IPS-15b (cell line): Measurements from ENCODE around the gene CYS1.
A peak's percentile ranks its signal among the peaks of the same experiment; 100 is the strongest.
"Not testable (repeated sequence)": the region's sequence is repeated elsewhere in the genome, so short reads cannot be mapped to it uniquely, and the experiment has no call there.

Experiments
- H3K27me3 ChIP-seq: one replicate; pipeline ENCODE4 v1.6.1; 2013; ENCODE audit warnings: low read length; ENCODE audit not compliant: control insufficient read depth, insufficient read depth
- H3K36me3 ChIP-seq: one replicate; pipeline ENCODE4 v1.6.1; 2013; ENCODE audit warnings: low read length; ENCODE audit not compliant: control insufficient read depth, insufficient read depth
- H3K4me1 ChIP-seq: one replicate; pipeline ENCODE4 v1.6.1; 2013; ENCODE audit warnings: mild to moderate bottlenecking, low read length; ENCODE audit not compliant: control insufficient read depth, insufficient read depth
- H3K4me3 ChIP-seq: one replicate; pipeline ENCODE4 v1.5.1; 2013; ENCODE audit warnings: low read depth, low read length
- H3K9ac ChIP-seq: one replicate; pipeline ENCODE4 v1.6.1; 2013; ENCODE audit warnings: low read depth, mild to moderate bottlenecking, low read length
- H3K9me3 ChIP-seq: one replicate; pipeline ENCODE4 v1.6.1; 2013; ENCODE audit warnings: mild to moderate bottlenecking, low read length; ENCODE audit not compliant: control insufficient read depth, insufficient read depth

Gene CYS1

DNA sequence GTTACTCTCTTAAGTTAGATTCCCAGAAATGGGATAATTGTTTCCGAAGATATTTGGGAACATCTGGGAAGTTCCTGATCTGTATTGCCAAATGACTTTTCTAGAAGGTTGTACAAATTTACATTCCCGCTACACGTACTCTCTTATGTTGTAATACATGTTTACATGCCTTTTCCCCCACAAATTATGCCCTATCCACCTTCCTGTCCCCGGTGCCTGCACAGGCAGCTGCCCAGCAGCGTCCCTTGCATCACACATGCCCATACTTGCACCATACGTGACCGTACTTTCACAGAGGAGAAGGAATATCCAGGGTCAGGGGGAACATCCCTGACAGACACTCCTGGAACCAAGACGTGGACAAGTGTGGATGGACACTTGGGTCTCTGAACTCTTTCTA lies 61.0 kb downstream of the CYS1 start:
- H3K9ac ChIP-seq = no peak overlapping the region
- no peaks in the 10 kb centered on the region for H3K4me1 ChIP-seq
- H3K9me3 ChIP-seq = no peaks in the 10 kb centered on the region
- H3K36me3 ChIP-seq = no peaks in the 10 kb centered on the region
- H3K27me3 ChIP-seq = no peaks in the 10 kb centered on the region
- H3K4me3 ChIP-seq = no peak overlapping the region

- Histone ChIP-seq H3K9ac (no peak overlapping the region), H3K4me1 (no peaks in the 10 kb centered on the region), H3K4me3 (no peak overlapping the region), H3K27me3 (no peaks in the 10 kb centered on the region), H3K9me3 (no peaks in the 10 kb centered on the region), H3K36me3 (no peaks in the 10 kb centered on the region)
Observed at GRCh38 chr2:10017313-10017941, 62.8 kb downstream of the CYS1 start.

- H3K36me3 ChIP-seq = no peaks in the 10 kb centered on the region
- no peaks in the 10 kb centered on the region for H3K9me3 ChIP-seq
- no peak overlapping the region for H3K9ac ChIP-seq
- H3K4me3 ChIP-seq = no peak overlapping the region
- no peaks in the 10 kb centered on the region for H3K4me1 ChIP-seq
- no peaks in the 10 kb centered on the region for H3K27me3 ChIP-seq
Observed at GRCh38 chr2:10016802-10017258, 63.4 kb downstream of the CYS1 start.

GRCh38 chr2:10016001-10016801 lies 64.0 kb downstream of the CYS1 start:
- Histone ChIP-seq H3K36me3 (no peaks in the 10 kb centered on the region), H3K9ac (peak overlapping the region; percentile 1), H3K9me3 (no peaks in the 10 kb centered on the region), H3K4me1 (no peaks in the 10 kb centered on the region), H3K4me3 (no peak overlapping the region), H3K27me3 (no peaks in the 10 kb centered on the region)

- H3K36me3 ChIP-seq = not testable (repeated sequence)
Observed at GRCh38 chr2:10015376-10015989, 64.7 kb downstream of the CYS1 start.

GRCh38 chr2:10014418-10015190 lies 65.6 kb downstream of the CYS1 start:
- no peaks in the 10 kb centered on the region for H3K36me3 ChIP-seq
- H3K4me3 ChIP-seq = no peak overlapping the region
- H3K4me1 ChIP-seq = no peaks in the 10 kb centered on the region
- H3K9me3 ChIP-seq = no peaks in the 10 kb centered on the region
- H3K27me3 ChIP-seq = no peaks in the 10 kb centered on the region
- no peak overlapping the region for H3K9ac ChIP-seq

More at GRCh38 chr2:10015376-10015989, 64.7 kb downstream of the CYS1 start:
- H3K9ac ChIP-seq, H3K27me3 ChIP-seq, H3K4me3 ChIP-seq, H3K4me1 ChIP-seq, H3K9me3 ChIP-seq: not testable (repeated sequence)

- H3K36me3 ChIP-seq, H3K4me1 ChIP-seq, H3K9ac ChIP-seq, H3K27me3 ChIP-seq, H3K4me3 ChIP-seq, H3K9me3 ChIP-seq: not testable (repeated sequence)
Observed at GRCh38 chr2:10013651-10014417, 66.4 kb downstream of the CYS1 start.

DNA sequence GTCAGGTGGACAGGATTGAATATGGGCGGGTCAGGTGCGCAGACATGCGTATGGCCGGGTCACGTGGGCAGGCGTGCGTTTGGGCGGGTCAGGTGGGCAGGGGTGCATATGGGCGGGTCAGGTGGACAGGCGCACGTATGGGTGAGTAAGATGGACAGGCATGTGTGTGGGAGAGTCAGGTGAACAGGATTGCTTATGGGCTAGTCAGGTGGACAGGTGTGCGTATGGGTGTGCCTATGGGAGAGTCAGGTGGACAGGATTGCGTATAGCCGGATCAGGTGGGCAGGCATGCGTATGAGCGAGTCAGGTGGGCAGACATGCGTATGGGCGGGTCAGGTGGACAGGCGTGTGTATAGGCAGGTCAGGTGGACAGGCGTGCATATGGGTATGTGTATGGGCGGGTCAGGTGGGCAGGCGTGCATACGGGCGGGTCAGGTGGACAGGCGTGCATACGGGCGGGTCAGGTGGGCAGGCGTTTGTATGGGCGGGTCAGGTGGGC lies 67.2 kb downstream of the CYS1 start:
- H3K4me3 ChIP-seq = no peak overlapping the region
- H3K9ac ChIP-seq = no peak overlapping the region
- no peaks in the 10 kb centered on the region for H3K27me3 ChIP-seq
- H3K36me3 ChIP-seq = no peaks in the 10 kb centered on the region
- H3K9me3 ChIP-seq = no peaks in the 10 kb centered on the region
- no peaks in the 10 kb centered on the region for H3K4me1 ChIP-seq

GRCh38 chr2:10012366-10012962 lies 67.7 kb downstream of the CYS1 start:
- not testable (repeated sequence) for H3K27me3 ChIP-seq, H3K4me3 ChIP-seq, H3K9me3 ChIP-seq, H3K4me1 ChIP-seq, H3K36me3 ChIP-seq, H3K9ac ChIP-seq

GRCh38 chr2:10011606-10012325 lies 68.4 kb downstream of the CYS1 start:
- not testable (repeated sequence) for H3K4me3 ChIP-seq

More at GRCh38 chr2:10011606-10012325, 68.4 kb downstream of the CYS1 start:
- not testable (repeated sequence) for H3K9me3 ChIP-seq, H3K36me3 ChIP-seq, H3K27me3 ChIP-seq, H3K4me1 ChIP-seq, H3K9ac ChIP-seq
